GM12891 (cell line): Measurements from ENCODE around the gene FGD5.

Experiments
- POLR2A ChIP-seq: IDR thresholded peaks from 2 replicates; pipeline ENCODE4 v1.6.1; 2011; ENCODE audit warnings: low read depth, low read length, control low read depth
- TAF1 ChIP-seq: IDR thresholded peaks from 2 replicates; pipeline ENCODE4 v1.6.1; 2011; ENCODE audit warnings: low read depth, low read length, control low read depth

GRCh38 chr3:14780927-14781507 is 37.7 kb upstream of the FGD5 start:
- TF ChIP-seq POLR2A (no peak), TAF1 (no peak)
